HEK293 (cell line): ENCODE results near the gene HERC5.

Source experiments
- CTCF ChIA-PET: fragments of 350-600 bp; formaldehyde crosslinking; extraction: SDS; loops from one replicate; lab custom pipeline; 2021; ENCODE audit warnings: antibody characterized with exemption; lab: Yijun Ruan, JAX
- POLR2A ChIA-PET: fragments of 300-600 bp; formaldehyde crosslinking; extraction: SDS; loops from one replicate; lab custom pipeline; 2020; ENCODE audit warnings: antibody characterized with exemption, inconsistent platforms; lab: Yijun Ruan, JAX
- H3K27ac ChIP-seq: fragments of 200-500 bp; sonication (Bioruptor generic); 2 replicates; pipeline ENCODE4 v1.5.1; 2014; ENCODE audit warnings: low read depth, low read length, control low read depth, inconsistent platforms; ENCODE audit errors: extremely low read depth
- H3K36me3 ChIP-seq, 2 experiments: fragments of 200-500 bp in 1 of 2; sonication (Bioruptor generic) in 1 of 2; 1 replicate in 1 of 2; 2 replicates in 1 of 2; pipeline ENCODE4 v1.5.1; 2014 to 2017; ENCODE audit warnings: inconsistent platforms in 2 of 2, low read length in 2 of 2; ENCODE audit not compliant: control insufficient read depth in 2 of 2, insufficient read depth in 1 of 2
- H3K4me1 ChIP-seq: fragments of 200-500 bp; sonication (Bioruptor generic); 2 replicates; pipeline ENCODE4 v1.5.1; 2014; ENCODE audit warnings: mild to moderate bottlenecking, low read length, inconsistent platforms; ENCODE audit not compliant: control insufficient read depth, insufficient read depth
- H3K4me3 ChIP-seq: 2 replicates; pipeline ENCODE4 v1.5.1; 2011; ENCODE audit warnings: low read depth, mild to moderate bottlenecking, control low read depth, low read length, moderate library complexity
- H3K9me3 ChIP-seq: fragments of 200-500 bp; sonication (Bioruptor generic); 2 replicates; pipeline ENCODE4 v1.5.1; 2014; ENCODE audit warnings: low read depth, low read length, inconsistent platforms; ENCODE audit not compliant: control insufficient read depth, insufficient read depth
- BCL6B ChIP-seq: fragments of 450-650 bp; formaldehyde crosslinking; IDR thresholded peaks from 2 replicates; pipeline ENCODE4 v1.5.1; 2017; ENCODE audit warnings: missing biosample characterization, missing genetic modification characterization
- GLIS2 ChIP-seq: fragments of 450-650 bp; formaldehyde crosslinking; IDR thresholded peaks from 2 replicates; pipeline ENCODE4 v1.5.1; 2016; ENCODE audit warnings: missing biosample characterization, missing genetic modification characterization
- HOXC10 ChIP-seq: sonication (generic); formaldehyde crosslinking; IDR thresholded peaks from 2 replicates; pipeline ENCODE4 v1.8.1; 2023; ENCODE audit warnings: mild to moderate bottlenecking, missing genetic modification reagents
- KLF17 ChIP-seq: fragments of 450-650 bp; formaldehyde crosslinking; IDR thresholded peaks from 2 replicates; pipeline ENCODE4 v1.5.1; 2016; ENCODE audit warnings: missing biosample characterization, missing genetic modification characterization
- KLF7 ChIP-seq: fragments of 450-650 bp; formaldehyde crosslinking; IDR thresholded peaks from 2 replicates; pipeline ENCODE4 v1.5.1; 2016; ENCODE audit warnings: missing biosample characterization, missing genetic modification characterization, borderline replicate concordance
- MYNN ChIP-seq: fragments of 450-650 bp; formaldehyde crosslinking; IDR thresholded peaks from 2 replicates; pipeline ENCODE4 v1.5.1; 2016; ENCODE audit warnings: missing biosample characterization, missing genetic modification characterization, borderline replicate concordance
- PRDM1 ChIP-seq: fragments of 450-650 bp; formaldehyde crosslinking; IDR thresholded peaks from 2 replicates; pipeline ENCODE4; 2016; ENCODE audit warnings: missing biosample characterization, missing genetic modification characterization
- WT1 ChIP-seq: fragments of 450-650 bp; formaldehyde crosslinking; IDR thresholded peaks from 2 replicates; pipeline ENCODE4 v1.5.1; 2016; ENCODE audit warnings: missing biosample characterization, missing genetic modification characterization
- YY1 ChIP-seq: fragments of 450-650 bp; formaldehyde crosslinking; IDR thresholded peaks from 2 replicates; pipeline ENCODE4 v1.5.1; 2018; ENCODE audit warnings: missing biosample characterization, missing genetic modification characterization
- ZBTB21 ChIP-seq: fragments of 450-650 bp; formaldehyde crosslinking; IDR thresholded peaks from 2 replicates; pipeline ENCODE4 v1.5.1; 2017; ENCODE audit warnings: missing biosample characterization, missing genetic modification characterization
- ZEB2 ChIP-seq: fragments of 450-650 bp; formaldehyde crosslinking; IDR thresholded peaks from 2 replicates; pipeline ENCODE4 v1.5.1; 2016; ENCODE audit warnings: missing biosample characterization, missing genetic modification characterization
- ZFP37 ChIP-seq: fragments of 450-650 bp; formaldehyde crosslinking; IDR thresholded peaks from 2 replicates; pipeline ENCODE4 v1.5.1; 2016; ENCODE audit warnings: missing biosample characterization, missing genetic modification characterization
- ZIC2 ChIP-seq: fragments of 450-650 bp; formaldehyde crosslinking; IDR thresholded peaks from 2 replicates; pipeline ENCODE4 v1.5.1; 2016; ENCODE audit warnings: missing biosample characterization, missing genetic modification characterization
- ZNF114 ChIP-seq: fragments of 450-650 bp; formaldehyde crosslinking; IDR thresholded peaks from 2 replicates; pipeline ENCODE4 v1.5.0; 2017; ENCODE audit warnings: missing biosample characterization, missing genetic modification characterization
- ZNF146 ChIP-seq: fragments of 450-650 bp; formaldehyde crosslinking; IDR thresholded peaks from 2 replicates; pipeline ENCODE4 v1.5.1; 2016; ENCODE audit warnings: missing biosample characterization, missing genetic modification characterization
- ZNF155 ChIP-seq: fragments of 450-650 bp; formaldehyde crosslinking; IDR thresholded peaks from 2 replicates; pipeline ENCODE4 v1.5.1; 2016; ENCODE audit warnings: missing biosample characterization, missing genetic modification characterization
- ZNF169 ChIP-seq: fragments of 450-650 bp; formaldehyde crosslinking; IDR thresholded peaks from 2 replicates; pipeline ENCODE4 v1.5.1; 2016; ENCODE audit warnings: missing biosample characterization, missing genetic modification characterization
- ZNF239 ChIP-seq: fragments of 450-650 bp; formaldehyde crosslinking; IDR thresholded peaks from 2 replicates; pipeline ENCODE4 v1.5.1; 2016; ENCODE audit warnings: missing biosample characterization, missing genetic modification characterization
- ZNF274 ChIP-seq, 2 experiments: fragments of 200-500 bp in 1 of 2; fragments of 450-650 bp in 1 of 2; sonication (Bioruptor generic) in 1 of 2; formaldehyde crosslinking in 1 of 2; IDR thresholded peaks; 2 replicates each; pipeline versions ENCODE4 v1.5.1 to v1.6.1; 2014 to 2016; ENCODE audit warnings: borderline replicate concordance in 1 of 2, inconsistent platforms in 1 of 2, low read length in 1 of 2, missing biosample characterization in 1 of 2, missing genetic modification characterization in 1 of 2
- ZNF335 ChIP-seq: fragments of 450-650 bp; formaldehyde crosslinking; conservative IDR thresholded peaks from 2 replicates; pipeline ENCODE4 v1.5.1; 2016; ENCODE audit warnings: missing biosample characterization, missing genetic modification characterization
- ZNF48 ChIP-seq: fragments of 450-650 bp; formaldehyde crosslinking; IDR thresholded peaks from 2 replicates; pipeline ENCODE4 v1.5.1; 2016; ENCODE audit warnings: missing biosample characterization, missing genetic modification characterization
- ZNF530 ChIP-seq: fragments of 450-650 bp; formaldehyde crosslinking; IDR thresholded peaks from 2 replicates; pipeline ENCODE4 v1.5.1; 2016; ENCODE audit warnings: low read depth, missing biosample characterization, missing genetic modification characterization
- ZNF548 ChIP-seq: fragments of 450-650 bp; formaldehyde crosslinking; IDR thresholded peaks from 2 replicates; pipeline ENCODE4 v1.5.1; 2016; ENCODE audit warnings: missing biosample characterization, missing genetic modification characterization
- ZNF571 ChIP-seq: fragments of 450-650 bp; formaldehyde crosslinking; IDR thresholded peaks from 2 replicates; pipeline ENCODE4 v1.5.0; 2017; ENCODE audit warnings: missing biosample characterization, missing genetic modification characterization
- ZNF670 ChIP-seq: fragments of 450-650 bp; formaldehyde crosslinking; IDR thresholded peaks from 2 replicates; pipeline ENCODE4 v1.5.1; 2016; ENCODE audit warnings: missing biosample characterization, missing genetic modification characterization, low read depth
- ZNF701 ChIP-seq: fragments of 450-650 bp; formaldehyde crosslinking; IDR thresholded peaks from 2 replicates; pipeline ENCODE4 v1.5.1; 2016; ENCODE audit warnings: missing biosample characterization, missing genetic modification characterization
- ZNF777 ChIP-seq: fragments of 450-650 bp; formaldehyde crosslinking; IDR thresholded peaks from 2 replicates; pipeline ENCODE4 v1.5.1; 2017; ENCODE audit warnings: missing biosample characterization, missing genetic modification characterization, borderline replicate concordance
- ZNF791 ChIP-seq: fragments of 450-650 bp; formaldehyde crosslinking; IDR thresholded peaks from 2 replicates; pipeline ENCODE4 v1.5.1; 2016; ENCODE audit warnings: missing biosample characterization, missing genetic modification characterization
- ZNF792 ChIP-seq: fragments of 450-650 bp; formaldehyde crosslinking; IDR thresholded peaks from 2 replicates; pipeline ENCODE4 v1.5.1; 2016; ENCODE audit warnings: missing biosample characterization, missing genetic modification characterization
- ZSCAN18 ChIP-seq: fragments of 450-650 bp; formaldehyde crosslinking; IDR thresholded peaks from 2 replicates; pipeline ENCODE4 v1.5.1; 2016; ENCODE audit warnings: missing biosample characterization, missing genetic modification characterization
- TF ChIP-seq, protein P1 (sequence below): fragments of 450-650 bp; formaldehyde crosslinking; IDR thresholded peaks from 2 replicates; pipeline ENCODE4 v1.5.1; 2017; ENCODE audit warnings: missing biosample characterization, missing genetic modification characterization
- TF ChIP-seq, protein P2 (sequence below): fragments of 450-650 bp; formaldehyde crosslinking; IDR thresholded peaks from 2 replicates; pipeline ENCODE4 v1.5.1; 2016; ENCODE audit warnings: missing biosample characterization, missing genetic modification characterization

HERC5 gene

GRCh38 chr4:88457307-88458103 lies 586 bp downstream of the HERC5 start:
- Histone ChIP-seq H3K4me1 (no peaks in the 10 kb centered on the region), H3K9me3 (no peaks in the 10 kb centered on the region), H3K4me3 (peak overlapping the region; percentile 64), H3K36me3 (peaks cover 0 to 11% of the 10 kb centered on the region in 2 experiments; a peak in 2 of 3 replicates), H3K27ac (peak overlapping the region; percentile 57; the same call in 1 of the 2 replicates)
- ChIA-PET POLR2A (interaction anchor here (1.0 to 2.0 kb wide), 4 partner anchors 9 to 173 kb away, joined by 3 to 12 read pairs (median 7); partner anchors contain the start of genes HERC6, PPM1K and PYURF), CTCF (interaction anchor here (0.6 to 1.4 kb wide), 8 partner anchors 17 to 1862 kb away, joined by 3 to 9 read pairs (median 4); partner anchors contain the start of gene PPM1K)
- TF ChIP-seq PRDM1 (tag by site-specific recombination) (no peak), ZFP37 (tag by site-specific recombination) (no peak), KLF7 (tag by site-specific recombination) (no peak), ZNF274 (IDR thresholded peaks at IDR 0.05; ENCODE audit: low read length) (no peak), ZNF274 (tag by site-specific recombination; IDR thresholded peaks at IDR 0.05; ENCODE audit: borderline replicate concordance) (no peak), WT1 (tag by site-specific recombination) (no peak; the same call in 1 of the 2 replicates), ZNF169 (tag by site-specific recombination) (0 out of 2 replicates have a peak, but pooled peaks have one; percentile 0), GLIS2 (tag by site-specific recombination) (peak; percentile 26; the same call in 1 of the 2 replicates), HOXC10 (no peak), ZNF146 (no peak), ZNF670 (tag by site-specific recombination) (no peak), YY1 (tag by site-specific recombination) (no peak), ZNF335 (no peak; the same call in 1 of the 2 replicates), ZNF792 (tag by site-specific recombination) (no peak), MYNN (tag by site-specific recombination) (0 out of 2 replicates have a peak, but pooled peaks have one; percentile 24), KLF17 (no peak), ZNF155 (tag by site-specific recombination) (no peak), ZIC2 (tag by site-specific recombination) (peak; percentile 72), ZSCAN18 (tag by site-specific recombination) (no peak), ZNF548 (tag by site-specific recombination) (no peak), ZNF571 (tag by site-specific recombination) (no peak), ZNF530 (tag by site-specific recombination) (no peak), ZNF791 (tag by site-specific recombination) (no peak), ZNF701 (tag by site-specific recombination) (no peak), ZNF777 (tag by site-specific recombination) (peak; percentile 11; the same call in 1 of the 2 replicates), ZBTB21 (tag by site-specific recombination) (no peak), ZNF48 (no peak), ZNF239 (tag by site-specific recombination) (no peak), BCL6B (no peak), ZEB2 (tag by site-specific recombination) (no peak), ZNF114 (tag by site-specific recombination) (no peak)
- TF ChIP-seq, protein P1, sequence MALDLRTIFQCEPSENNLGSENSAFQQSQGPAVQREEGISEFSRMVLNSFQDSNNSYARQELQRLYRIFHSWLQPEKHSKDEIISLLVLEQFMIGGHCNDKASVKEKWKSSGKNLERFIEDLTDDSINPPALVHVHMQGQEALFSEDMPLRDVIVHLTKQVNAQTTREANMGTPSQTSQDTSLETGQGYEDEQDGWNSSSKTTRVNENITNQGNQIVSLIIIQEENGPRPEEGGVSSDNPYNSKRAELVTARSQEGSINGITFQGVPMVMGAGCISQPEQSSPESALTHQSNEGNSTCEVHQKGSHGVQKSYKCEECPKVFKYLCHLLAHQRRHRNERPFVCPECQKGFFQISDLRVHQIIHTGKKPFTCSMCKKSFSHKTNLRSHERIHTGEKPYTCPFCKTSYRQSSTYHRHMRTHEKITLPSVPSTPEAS = no peak
- TF ChIP-seq, protein P2, sequence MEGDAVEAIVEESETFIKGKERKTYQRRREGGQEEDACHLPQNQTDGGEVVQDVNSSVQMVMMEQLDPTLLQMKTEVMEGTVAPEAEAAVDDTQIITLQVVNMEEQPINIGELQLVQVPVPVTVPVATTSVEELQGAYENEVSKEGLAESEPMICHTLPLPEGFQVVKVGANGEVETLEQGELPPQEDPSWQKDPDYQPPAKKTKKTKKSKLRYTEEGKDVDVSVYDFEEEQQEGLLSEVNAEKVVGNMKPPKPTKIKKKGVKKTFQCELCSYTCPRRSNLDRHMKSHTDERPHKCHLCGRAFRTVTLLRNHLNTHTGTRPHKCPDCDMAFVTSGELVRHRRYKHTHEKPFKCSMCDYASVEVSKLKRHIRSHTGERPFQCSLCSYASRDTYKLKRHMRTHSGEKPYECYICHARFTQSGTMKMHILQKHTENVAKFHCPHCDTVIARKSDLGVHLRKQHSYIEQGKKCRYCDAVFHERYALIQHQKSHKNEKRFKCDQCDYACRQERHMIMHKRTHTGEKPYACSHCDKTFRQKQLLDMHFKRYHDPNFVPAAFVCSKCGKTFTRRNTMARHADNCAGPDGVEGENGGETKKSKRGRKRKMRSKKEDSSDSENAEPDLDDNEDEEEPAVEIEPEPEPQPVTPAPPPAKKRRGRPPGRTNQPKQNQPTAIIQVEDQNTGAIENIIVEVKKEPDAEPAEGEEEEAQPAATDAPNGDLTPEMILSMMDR (tag by site-specific recombination) = no peak
